PFSK-1 (cell line): ENCODE results near the gene KRTAP5-7.

Source experiments
- FOXP2 ChIP-seq: optimal IDR thresholded peaks from 2 replicates; pipeline ENCODE3; 2011; ENCODE audit warnings: borderline replicate concordance, control low read depth, inconsistent platforms; ENCODE audit not compliant: insufficient read depth; ENCODE audit errors: extremely low read length, extremely low read depth
- POLR2AphosphoS5 ChIP-seq: IDR thresholded peaks from 2 replicates; pipeline ENCODE4 v1.6.1; 2012; ENCODE audit warnings: low read depth, mild to moderate bottlenecking, control low read depth, low read length, moderate library complexity
- SIN3A ChIP-seq: IDR thresholded peaks from 2 replicates; pipeline ENCODE4 v1.6.1; 2012; ENCODE audit warnings: mild to moderate bottlenecking, low read length, moderate library complexity, borderline replicate concordance; ENCODE audit not compliant: insufficient read depth
- TAF1 ChIP-seq: IDR thresholded peaks from 2 replicates; pipeline ENCODE4 v1.6.1; 2012; ENCODE audit warnings: low read length, control low read depth, borderline replicate concordance; ENCODE audit not compliant: insufficient read depth
- TF ChIP-seq, protein P1 (sequence below), 2 experiments: IDR thresholded peaks; 2 replicates each; pipeline versions ENCODE4 v1.6.1 to v1.8.0; 2011 to 2012; ENCODE audit warnings: low read depth in 2 of 2, low read length in 2 of 2, control low read depth in 1 of 2, inconsistent platforms in 1 of 2, mild to moderate bottlenecking in 1 of 2, moderate library complexity in 1 of 2; ENCODE audit not compliant: insufficient read depth in 1 of 2

Gene KRTAP5-7

DNA sequence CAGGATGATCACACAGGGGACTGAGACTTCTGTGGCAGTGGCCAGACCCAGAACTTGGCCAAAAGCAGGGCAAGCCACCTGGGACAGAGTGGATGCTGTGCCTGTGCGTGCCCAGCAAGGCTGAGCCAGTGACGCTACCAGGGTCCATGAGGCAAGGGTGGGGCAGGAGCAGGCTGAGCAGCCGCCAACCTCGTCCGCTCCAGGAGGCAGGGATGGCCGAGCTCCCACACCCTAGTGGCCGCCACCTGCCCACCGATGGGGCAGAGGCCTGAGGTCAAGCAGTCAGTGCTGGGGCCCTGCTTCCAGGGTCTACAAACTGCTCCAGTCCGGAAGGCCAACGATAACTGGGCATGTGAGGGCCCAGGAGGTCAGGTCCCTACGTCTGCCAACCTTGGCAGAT, 28.4 kb downstream of the KRTAP5-7 start:
- TF ChIP-seq, protein P1, sequence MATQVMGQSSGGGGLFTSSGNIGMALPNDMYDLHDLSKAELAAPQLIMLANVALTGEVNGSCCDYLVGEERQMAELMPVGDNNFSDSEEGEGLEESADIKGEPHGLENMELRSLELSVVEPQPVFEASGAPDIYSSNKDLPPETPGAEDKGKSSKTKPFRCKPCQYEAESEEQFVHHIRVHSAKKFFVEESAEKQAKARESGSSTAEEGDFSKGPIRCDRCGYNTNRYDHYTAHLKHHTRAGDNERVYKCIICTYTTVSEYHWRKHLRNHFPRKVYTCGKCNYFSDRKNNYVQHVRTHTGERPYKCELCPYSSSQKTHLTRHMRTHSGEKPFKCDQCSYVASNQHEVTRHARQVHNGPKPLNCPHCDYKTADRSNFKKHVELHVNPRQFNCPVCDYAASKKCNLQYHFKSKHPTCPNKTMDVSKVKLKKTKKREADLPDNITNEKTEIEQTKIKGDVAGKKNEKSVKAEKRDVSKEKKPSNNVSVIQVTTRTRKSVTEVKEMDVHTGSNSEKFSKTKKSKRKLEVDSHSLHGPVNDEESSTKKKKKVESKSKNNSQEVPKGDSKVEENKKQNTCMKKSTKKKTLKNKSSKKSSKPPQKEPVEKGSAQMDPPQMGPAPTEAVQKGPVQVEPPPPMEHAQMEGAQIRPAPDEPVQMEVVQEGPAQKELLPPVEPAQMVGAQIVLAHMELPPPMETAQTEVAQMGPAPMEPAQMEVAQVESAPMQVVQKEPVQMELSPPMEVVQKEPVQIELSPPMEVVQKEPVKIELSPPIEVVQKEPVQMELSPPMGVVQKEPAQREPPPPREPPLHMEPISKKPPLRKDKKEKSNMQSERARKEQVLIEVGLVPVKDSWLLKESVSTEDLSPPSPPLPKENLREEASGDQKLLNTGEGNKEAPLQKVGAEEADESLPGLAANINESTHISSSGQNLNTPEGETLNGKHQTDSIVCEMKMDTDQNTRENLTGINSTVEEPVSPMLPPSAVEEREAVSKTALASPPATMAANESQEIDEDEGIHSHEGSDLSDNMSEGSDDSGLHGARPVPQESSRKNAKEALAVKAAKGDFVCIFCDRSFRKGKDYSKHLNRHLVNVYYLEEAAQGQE (IDR thresholded peaks at IDR 0.05; ENCODE audit: insufficient read depth in 1 of 2, low read depth in 2 of 2, low read length in 2 of 2), result no peak
- no peak for TF ChIP-seq FOXP2
- TF ChIP-seq TAF1, result no peak
- no peak for TF ChIP-seq POLR2AphosphoS5
- TF ChIP-seq SIN3A, result no peak

DNA sequence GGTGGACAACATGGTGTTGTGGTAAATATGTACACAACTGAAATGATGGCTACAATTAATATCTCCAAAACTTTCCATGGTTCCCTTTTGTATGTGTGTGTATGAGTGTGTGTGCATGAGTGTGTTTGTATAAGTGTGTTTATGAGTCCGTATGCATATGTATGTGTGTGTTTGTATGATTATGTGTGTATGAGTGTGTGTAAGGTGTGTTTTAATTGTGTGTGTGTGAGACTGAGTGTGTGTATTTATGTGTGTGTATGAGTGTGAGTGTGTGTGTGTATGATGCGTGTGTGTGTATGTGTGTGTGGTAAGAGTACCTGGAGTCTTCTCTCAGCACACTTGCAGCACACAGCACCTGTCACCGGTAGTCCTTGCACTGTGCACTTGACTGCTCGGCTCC, 29.0 kb downstream of the KRTAP5-7 start:
- TF ChIP-seq SIN3A (no peak), FOXP2 (no peak), POLR2AphosphoS5 (no peak), TAF1 (no peak)
- TF ChIP-seq, protein P1 (IDR thresholded peaks at IDR 0.05; ENCODE audit: insufficient read depth in 1 of 2, low read depth in 2 of 2, low read length in 2 of 2), result no peak

DNA sequence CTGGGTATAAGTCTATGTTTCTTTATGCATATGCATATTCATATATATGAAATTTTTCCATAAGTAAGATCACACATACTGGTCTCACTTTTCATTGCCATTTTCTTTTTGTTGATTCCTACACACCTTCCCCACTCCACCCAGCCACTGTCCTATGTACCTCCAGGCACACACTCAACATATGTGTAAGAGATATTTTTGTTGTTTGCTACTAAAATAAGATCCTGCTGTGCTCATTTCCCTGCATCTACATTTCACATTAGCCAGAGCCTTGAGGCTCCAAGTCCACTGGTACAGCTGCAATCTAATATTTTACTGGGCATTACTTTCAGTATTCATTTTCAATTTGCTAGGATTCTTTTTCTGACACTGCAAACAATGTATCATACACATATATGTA, 30.2 kb downstream of the KRTAP5-7 start:
- TF ChIP-seq, protein P1 (IDR thresholded peaks at IDR 0.05; ENCODE audit: insufficient read depth in 1 of 2, low read depth in 2 of 2, low read length in 2 of 2), result no peak
- TF ChIP-seq SIN3A (no peak), FOXP2 (no peak), POLR2AphosphoS5 (no peak)

DNA sequence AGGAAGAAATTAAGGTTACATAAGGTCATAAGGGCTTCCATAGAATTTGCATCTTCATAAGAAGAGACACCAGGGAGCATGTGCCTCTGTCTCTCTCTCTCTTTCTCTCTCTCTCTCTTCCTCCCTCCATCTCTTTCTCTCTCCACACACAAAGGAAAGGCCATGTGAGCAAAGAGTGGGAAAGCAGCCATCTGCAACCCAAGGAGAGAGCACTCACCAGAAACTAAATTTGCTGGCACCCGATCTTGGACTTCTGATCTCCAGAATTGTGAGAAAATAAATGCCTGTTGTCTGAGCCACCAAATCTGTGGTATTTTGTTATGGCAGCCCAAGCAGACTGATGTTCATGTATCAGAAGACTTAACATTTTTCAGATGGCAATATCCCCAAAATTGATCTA, 31.9 kb downstream of the KRTAP5-7 start:
- TF ChIP-seq SIN3A, result no peak
- TF ChIP-seq POLR2AphosphoS5, result no peak
- TF ChIP-seq TAF1, result no peak
- TF ChIP-seq, protein P1 (IDR thresholded peaks at IDR 0.05; ENCODE audit: insufficient read depth in 1 of 2, low read depth in 2 of 2, low read length in 2 of 2), result no peak
- no peak for TF ChIP-seq FOXP2

DNA sequence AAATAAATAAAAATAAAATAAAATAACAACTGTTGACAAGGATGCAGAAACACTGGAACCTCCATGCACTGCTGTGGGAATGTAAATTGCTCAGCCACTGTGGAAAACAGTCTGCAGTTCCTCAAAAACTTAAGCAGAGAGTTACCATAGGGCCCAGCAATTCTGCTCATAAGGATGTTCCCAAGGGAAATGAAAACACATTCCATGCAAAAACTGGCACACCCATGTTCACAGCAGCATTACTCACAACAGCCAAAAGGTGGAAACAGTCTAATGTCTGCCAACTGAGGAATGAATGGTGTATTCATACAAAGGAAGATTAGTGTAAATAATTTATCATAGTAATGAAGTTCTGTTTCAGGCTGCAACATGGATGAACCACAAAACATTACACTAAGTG, 35.1 kb downstream of the KRTAP5-7 start:
- no peak for TF ChIP-seq TAF1
- no peak for TF ChIP-seq FOXP2
- TF ChIP-seq, protein P1 (IDR thresholded peaks at IDR 0.05; ENCODE audit: insufficient read depth in 1 of 2, low read depth in 2 of 2, low read length in 2 of 2), result no peak
- no peak for TF ChIP-seq SIN3A
- no peak for TF ChIP-seq POLR2AphosphoS5
